Lower leg skin (tissue), 3 donors: ENCODE measurements around the gene HS6ST2.

ENCODE experiments used
- POLR2A ChIP-seq, 2 donors: fragments of 450-650 bp; IDR thresholded peaks; one replicate each; pipeline ENCODE4 v1.6.1; 2016 to 2017; ENCODE audit warnings: antibody characterized with exemption in 2 of 2, mild to moderate bottlenecking in 1 of 2, moderate library complexity in 1 of 2
- TF ChIP-seq, protein P1 (sequence below), 3 donors: fragments of 450-650 bp; IDR thresholded peaks; one replicate each; pipeline ENCODE4 v1.5.1; 2016; ENCODE audit warnings: antibody characterized with exemption in 3 of 3, mild to moderate bottlenecking in 3 of 3, moderate library complexity in 2 of 3

DNA sequence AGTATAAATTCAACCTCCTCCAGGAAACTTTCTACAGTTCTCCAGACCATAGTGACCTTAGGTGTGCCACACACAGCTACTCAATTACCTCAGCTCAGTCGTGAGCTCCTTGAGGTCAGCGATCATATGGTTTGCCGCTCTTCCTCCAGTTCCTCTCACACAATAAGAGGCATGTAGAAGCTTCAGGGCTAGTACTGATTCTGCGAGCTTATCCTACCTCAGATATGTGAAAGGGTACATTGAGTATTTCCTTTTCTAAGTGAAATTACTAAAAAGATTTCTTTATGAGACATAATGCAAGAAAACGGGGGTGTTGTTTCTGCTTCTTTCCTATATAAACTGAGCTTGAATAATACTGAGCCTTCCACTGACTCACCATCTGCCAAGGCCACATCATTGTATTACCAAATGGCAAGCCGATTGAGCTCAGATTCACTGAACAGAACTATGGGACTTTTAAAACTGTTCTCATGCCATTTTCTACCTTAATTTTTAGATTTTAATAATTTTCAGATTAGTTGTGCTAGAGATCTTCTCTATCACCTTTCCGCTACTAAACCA is 183.1 kb downstream of the HS6ST2 start:
- TF ChIP-seq POLR2A (IDR thresholded peaks at IDR 0.05), result no peak
- TF ChIP-seq, protein P1, sequence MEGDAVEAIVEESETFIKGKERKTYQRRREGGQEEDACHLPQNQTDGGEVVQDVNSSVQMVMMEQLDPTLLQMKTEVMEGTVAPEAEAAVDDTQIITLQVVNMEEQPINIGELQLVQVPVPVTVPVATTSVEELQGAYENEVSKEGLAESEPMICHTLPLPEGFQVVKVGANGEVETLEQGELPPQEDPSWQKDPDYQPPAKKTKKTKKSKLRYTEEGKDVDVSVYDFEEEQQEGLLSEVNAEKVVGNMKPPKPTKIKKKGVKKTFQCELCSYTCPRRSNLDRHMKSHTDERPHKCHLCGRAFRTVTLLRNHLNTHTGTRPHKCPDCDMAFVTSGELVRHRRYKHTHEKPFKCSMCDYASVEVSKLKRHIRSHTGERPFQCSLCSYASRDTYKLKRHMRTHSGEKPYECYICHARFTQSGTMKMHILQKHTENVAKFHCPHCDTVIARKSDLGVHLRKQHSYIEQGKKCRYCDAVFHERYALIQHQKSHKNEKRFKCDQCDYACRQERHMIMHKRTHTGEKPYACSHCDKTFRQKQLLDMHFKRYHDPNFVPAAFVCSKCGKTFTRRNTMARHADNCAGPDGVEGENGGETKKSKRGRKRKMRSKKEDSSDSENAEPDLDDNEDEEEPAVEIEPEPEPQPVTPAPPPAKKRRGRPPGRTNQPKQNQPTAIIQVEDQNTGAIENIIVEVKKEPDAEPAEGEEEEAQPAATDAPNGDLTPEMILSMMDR (IDR thresholded peaks at IDR 0.05), result no peak
